Upper lobe of left lung (tissue), 4 donors: ENCODE results near the gene UBE3A.

Experiments
- POLR2A ChIP-seq, 4 donors: fragments of 450-650 bp; IDR thresholded peaks; one replicate each; pipeline ENCODE4 v1.5.1; 2016 to 2017; ENCODE audit warnings: antibody characterized with exemption in 4 of 4, mild to moderate bottlenecking in 2 of 4
- POLR2AphosphoS5 ChIP-seq, 2 donors: sonication (generic); formaldehyde crosslinking; IDR thresholded peaks; one replicate each; pipeline ENCODE4 v1.5.1; 2017; ENCODE audit warnings: antibody characterized with exemption in 2 of 2
- TF ChIP-seq, protein P1 (sequence below), 6 experiments: fragments of 450-650 bp in 4 of 6; fragments of 200-600 bp in 2 of 6; sonication (generic) in 2 of 6; IDR thresholded peaks; one replicate each; pipeline ENCODE4 v1.5.1; 2016 to 2019; ENCODE audit warnings: antibody characterized with exemption in 6 of 6

DNA sequence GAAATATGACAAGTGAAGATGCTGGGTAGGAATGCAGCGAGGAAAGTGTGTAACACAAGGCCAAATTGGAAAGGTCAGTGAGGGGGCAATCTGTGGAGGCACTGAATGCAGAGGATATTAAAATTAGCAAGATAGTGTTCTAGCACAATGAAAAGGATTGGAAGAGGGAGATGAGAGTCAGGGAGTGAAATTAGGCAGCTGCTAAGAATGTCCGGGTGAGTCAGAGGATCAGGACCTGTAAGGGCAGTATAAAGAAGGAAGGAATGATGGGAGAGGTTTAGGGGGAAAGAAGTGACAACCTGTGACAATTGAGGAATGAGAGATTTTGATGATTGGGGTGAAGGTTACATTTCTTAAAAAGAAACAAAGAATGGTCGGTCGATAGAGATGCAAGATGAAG lies 103.5 kb downstream of the UBE3A start:
- TF ChIP-seq, protein P1, sequence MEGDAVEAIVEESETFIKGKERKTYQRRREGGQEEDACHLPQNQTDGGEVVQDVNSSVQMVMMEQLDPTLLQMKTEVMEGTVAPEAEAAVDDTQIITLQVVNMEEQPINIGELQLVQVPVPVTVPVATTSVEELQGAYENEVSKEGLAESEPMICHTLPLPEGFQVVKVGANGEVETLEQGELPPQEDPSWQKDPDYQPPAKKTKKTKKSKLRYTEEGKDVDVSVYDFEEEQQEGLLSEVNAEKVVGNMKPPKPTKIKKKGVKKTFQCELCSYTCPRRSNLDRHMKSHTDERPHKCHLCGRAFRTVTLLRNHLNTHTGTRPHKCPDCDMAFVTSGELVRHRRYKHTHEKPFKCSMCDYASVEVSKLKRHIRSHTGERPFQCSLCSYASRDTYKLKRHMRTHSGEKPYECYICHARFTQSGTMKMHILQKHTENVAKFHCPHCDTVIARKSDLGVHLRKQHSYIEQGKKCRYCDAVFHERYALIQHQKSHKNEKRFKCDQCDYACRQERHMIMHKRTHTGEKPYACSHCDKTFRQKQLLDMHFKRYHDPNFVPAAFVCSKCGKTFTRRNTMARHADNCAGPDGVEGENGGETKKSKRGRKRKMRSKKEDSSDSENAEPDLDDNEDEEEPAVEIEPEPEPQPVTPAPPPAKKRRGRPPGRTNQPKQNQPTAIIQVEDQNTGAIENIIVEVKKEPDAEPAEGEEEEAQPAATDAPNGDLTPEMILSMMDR (IDR thresholded peaks at IDR 0.05) = no peak
- TF ChIP-seq POLR2AphosphoS5 (IDR thresholded peaks at IDR 0.05) (no peak), POLR2A (IDR thresholded peaks at IDR 0.05) (no peak)
